Lower leg skin (tissue), 4 donors: ENCODE measurements around the gene TMEM135. TPM values are rescaled to one million over a fixed set of nuclear protein-coding genes. Genes with fewer than 3 reads are reported as not detected.

Experiments
- DNase-seq, 2 donors: peaks; one replicate each; pipeline ENCODE4 v3.0.0-alpha.2; 2019; ENCODE audit warnings: low spot score in 2 of 2
- H3K4me3 ChIP-seq: fragments of 200-600 bp; sonication (generic); 2 replicates; pipeline ENCODE4 v1.5.1; 2017; ENCODE audit warnings: mild to moderate bottlenecking, low read depth; ENCODE audit not compliant: poor library complexity, severe bottlenecking
- POLR2A ChIP-seq, 2 donors: fragments of 450-650 bp; IDR thresholded peaks; one replicate each; pipeline ENCODE4 v1.6.1; 2016 to 2017; ENCODE audit warnings: antibody characterized with exemption in 2 of 2, mild to moderate bottlenecking in 1 of 2, moderate library complexity in 1 of 2
- WGBS, 2 donors: methylation state at CpG; one replicate each; pipeline ENCODE4 v1.1.5; 2018; 5-methylcytosine and 5-hydroxymethylcytosine counted together
- intact Hi-C: fragments of 100-400 bp; cut with DNase I; formaldehyde crosslinking; loops from one replicate; pipeline ENCODE4 v1.15.0; 2023; ENCODE audit warnings: low total_unique reads
- total RNA-seq, 4 donors: library from RNA; depleted of rRNA; stranded (reverse); fragments of >200 nt; gene quantifications; one replicate each; pipeline ENCODE4 v1.1.0, GENCODE V29; 2016
- TF ChIP-seq, protein P1 (sequence below), 3 donors: fragments of 450-650 bp; IDR thresholded peaks; one replicate each; pipeline ENCODE4 v1.5.1; 2016; ENCODE audit warnings: antibody characterized with exemption in 3 of 3, mild to moderate bottlenecking in 3 of 3, moderate library complexity in 2 of 3

TMEM135 gene
- total RNA-seq, 4 donors from 2014 or later = 6.2 to 14.2 (median 10.3) TPM

DNA sequence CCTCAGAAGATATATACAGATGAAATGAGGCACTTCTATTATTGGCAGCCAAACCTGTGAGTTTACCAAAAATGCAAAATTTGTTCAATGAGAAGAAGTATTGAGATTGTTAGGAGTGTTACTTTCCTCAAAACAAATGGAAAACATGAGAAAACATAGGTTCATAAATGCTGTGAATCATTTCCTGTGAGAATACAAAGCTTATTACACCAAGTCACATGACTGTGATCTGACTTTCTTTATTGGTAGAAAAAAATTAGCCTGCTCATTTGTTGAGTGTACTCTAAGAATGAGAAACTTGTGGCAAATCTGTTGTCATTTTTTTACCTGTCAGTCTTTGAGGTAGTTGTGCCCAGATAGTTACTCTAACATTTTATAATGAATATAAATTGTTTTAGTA, 215.1 kb downstream of the TMEM135 start:
- TF ChIP-seq POLR2A (IDR thresholded peaks at IDR 0.05) = no peak
- TF ChIP-seq, protein P1, sequence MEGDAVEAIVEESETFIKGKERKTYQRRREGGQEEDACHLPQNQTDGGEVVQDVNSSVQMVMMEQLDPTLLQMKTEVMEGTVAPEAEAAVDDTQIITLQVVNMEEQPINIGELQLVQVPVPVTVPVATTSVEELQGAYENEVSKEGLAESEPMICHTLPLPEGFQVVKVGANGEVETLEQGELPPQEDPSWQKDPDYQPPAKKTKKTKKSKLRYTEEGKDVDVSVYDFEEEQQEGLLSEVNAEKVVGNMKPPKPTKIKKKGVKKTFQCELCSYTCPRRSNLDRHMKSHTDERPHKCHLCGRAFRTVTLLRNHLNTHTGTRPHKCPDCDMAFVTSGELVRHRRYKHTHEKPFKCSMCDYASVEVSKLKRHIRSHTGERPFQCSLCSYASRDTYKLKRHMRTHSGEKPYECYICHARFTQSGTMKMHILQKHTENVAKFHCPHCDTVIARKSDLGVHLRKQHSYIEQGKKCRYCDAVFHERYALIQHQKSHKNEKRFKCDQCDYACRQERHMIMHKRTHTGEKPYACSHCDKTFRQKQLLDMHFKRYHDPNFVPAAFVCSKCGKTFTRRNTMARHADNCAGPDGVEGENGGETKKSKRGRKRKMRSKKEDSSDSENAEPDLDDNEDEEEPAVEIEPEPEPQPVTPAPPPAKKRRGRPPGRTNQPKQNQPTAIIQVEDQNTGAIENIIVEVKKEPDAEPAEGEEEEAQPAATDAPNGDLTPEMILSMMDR (IDR thresholded peaks at IDR 0.05) = no peak
- no peak for DNase-seq
- H3K4me3 ChIP-seq = no peak overlapping the region
- intact Hi-C loops = no loop called here

DNA sequence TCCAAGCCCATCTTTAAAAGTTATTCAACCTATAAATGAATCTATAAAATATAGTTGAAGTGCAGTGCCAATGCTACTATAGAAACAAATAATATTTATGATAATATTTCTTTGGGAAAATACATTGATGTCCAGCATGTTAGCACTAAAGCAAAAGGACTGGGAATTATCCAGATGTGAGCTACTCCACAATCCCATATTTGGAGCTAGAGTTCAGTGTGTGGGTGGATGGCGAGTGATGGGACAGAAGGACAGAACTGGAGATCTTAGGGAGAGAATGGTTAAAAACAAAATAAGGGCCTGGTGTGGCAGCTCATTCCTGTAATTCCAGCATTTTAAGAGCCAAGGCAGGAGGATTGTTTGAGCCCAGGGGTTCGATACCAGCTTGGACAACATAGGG, 216.8 kb downstream of the TMEM135 start:
- H3K4me3 ChIP-seq = no peak overlapping the region
- no peak for TF ChIP-seq POLR2A (IDR thresholded peaks at IDR 0.05)
- TF ChIP-seq, protein P1 (IDR thresholded peaks at IDR 0.05) = no peak
- WGBS, 2 donors = 84 to 86% methylated on average over 2 of the region's 2 CpGs
- DNase-seq = no peak
- intact Hi-C loops = no loop called here

DNA sequence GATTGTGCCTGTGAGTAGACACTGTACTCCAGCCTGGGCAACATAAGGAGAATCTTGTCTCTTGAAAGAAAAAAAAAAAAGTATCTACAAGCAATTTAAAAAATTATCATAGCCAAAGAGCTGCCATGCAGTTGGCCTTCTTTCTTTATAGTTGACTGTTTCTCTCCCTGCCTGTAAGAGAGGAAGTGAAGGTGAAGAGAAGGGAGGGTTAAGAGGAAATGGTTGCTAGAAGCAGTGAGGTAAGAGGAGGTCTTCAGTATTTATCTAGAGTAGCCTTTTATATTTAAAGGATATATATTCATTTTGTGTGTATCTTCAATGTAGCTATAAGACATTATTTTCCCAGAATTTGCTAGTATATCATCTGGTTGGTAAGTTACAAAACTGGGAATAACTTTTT, 217.9 kb downstream of the TMEM135 start:
- TF ChIP-seq, protein P1 (IDR thresholded peaks at IDR 0.05) = no peak
- TF ChIP-seq POLR2A (IDR thresholded peaks at IDR 0.05) = no peak
- H3K4me3 ChIP-seq = no peak overlapping the region
- intact Hi-C loops = no loop called here
- DNase-seq = no peak

DNA sequence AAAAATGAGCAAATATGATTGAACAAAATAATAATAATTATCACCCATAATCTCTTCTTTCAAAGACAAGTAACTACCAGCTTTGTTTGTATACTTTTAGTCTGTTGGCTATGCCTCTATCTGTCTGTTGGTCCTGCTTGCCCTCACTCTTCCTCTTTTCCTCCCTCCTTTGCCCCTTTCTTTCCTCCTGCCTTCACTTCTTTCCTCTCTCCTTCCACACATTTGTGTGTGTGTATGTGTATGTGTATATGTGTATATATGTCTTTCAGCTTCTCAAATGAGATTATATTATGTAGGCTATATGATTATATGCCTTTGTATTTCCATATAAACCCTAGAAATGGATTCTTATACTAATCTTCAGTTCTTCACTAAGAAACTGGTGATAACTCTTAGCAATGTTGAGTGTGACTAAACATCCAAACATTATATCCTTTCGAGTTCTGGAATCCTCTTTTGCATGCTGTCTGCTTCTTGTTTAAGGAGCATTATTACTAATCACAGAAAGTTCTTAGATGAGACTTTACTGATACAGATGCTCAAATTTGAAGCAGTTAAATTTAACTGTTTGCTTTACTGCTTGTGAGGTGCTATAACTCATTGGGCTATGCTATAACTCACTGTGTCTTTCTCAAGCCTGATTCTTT, 219.1 kb downstream of the TMEM135 start:
- TF ChIP-seq POLR2A (IDR thresholded peaks at IDR 0.05) = no peak
- TF ChIP-seq, protein P1 (IDR thresholded peaks at IDR 0.05) = no peak
- no peak overlapping the region for H3K4me3 ChIP-seq
- intact Hi-C loops = no loop called here
- no peak for DNase-seq
- WGBS, 2 donors = 65 to 91% methylated on average over 1 of the region's 1 CpG

DNA sequence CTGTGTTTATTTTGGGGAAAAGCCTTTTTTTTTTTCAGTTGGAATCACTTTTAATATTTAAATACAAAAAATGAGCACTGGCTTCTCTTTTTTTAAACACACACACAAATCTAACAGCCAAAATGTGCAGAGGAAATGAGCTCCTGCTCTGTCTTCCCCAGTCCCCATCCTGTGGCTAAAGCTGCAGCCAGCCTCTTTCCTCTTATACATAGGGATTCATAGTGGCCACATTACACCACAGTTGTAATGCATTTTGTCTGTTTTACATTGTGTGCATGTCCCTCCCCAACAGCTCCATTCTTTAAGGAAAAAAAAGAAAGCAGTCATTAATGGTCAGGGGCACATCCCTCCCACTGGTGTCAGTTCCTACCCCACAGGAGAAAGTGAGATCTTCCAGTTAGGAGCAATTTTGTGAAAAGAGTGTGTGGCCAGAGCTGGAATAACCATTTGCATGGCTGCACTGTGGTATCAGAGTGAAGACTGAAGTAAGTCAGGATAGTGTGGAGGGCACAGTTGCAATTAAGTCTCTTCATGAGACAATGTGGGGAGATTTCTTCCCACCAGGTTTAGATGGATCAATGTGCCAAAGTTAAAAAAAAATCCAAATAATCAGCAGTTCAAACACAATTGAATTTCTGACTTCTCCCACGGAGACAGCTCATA, 220.6 kb downstream of the TMEM135 start:
- TF ChIP-seq, protein P1 (IDR thresholded peaks at IDR 0.05) = no peak
- no peak for TF ChIP-seq POLR2A (IDR thresholded peaks at IDR 0.05)
- no peak for DNase-seq
- 0 to 49% methylated on average over 1 of the region's 1 CpG for WGBS, 2 donors
- no peak overlapping the region for H3K4me3 ChIP-seq
- intact Hi-C loops = no loop called here

DNA sequence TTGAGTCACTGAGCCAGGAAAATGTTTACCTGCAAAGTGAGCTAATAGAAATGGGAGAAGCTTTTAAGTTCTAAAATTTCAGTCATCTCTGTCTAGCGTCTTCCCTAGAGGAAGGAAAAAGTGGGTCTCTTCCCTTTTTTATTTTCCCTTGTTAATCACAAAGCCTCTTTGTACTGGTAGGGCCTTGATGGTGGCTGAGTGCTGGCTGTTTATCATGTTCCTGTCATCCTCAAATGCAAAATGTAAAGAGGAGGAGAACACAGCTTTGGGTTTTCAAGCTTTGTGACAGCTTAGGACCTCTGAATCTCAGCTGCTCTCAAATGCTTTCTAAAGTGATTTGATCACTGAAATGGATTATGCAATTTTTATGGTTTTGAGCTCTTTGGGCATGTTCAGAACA, 222.0 kb downstream of the TMEM135 start:
- intact Hi-C loops = no loop called here
- 76 to 79% methylated on average over 1 of the region's 1 CpG for WGBS, 2 donors
- no peak for DNase-seq
- H3K4me3 ChIP-seq = no peak overlapping the region
- TF ChIP-seq, protein P1 (IDR thresholded peaks at IDR 0.05) = no peak
- no peak for TF ChIP-seq POLR2A (IDR thresholded peaks at IDR 0.05)
